COLO668 (cell line): ENCODE data around the gene ADPRS.
A peak's percentile ranks its signal among the peaks of the same experiment; 100 is the strongest.

Experiments
- DNase-seq: peaks from one replicate; lab custom pipeline; 2025; ENCODE audit not compliant: unreplicated experiment; lab: John Stamatoyannopoulos, UW

The ADPRS gene

DNA sequence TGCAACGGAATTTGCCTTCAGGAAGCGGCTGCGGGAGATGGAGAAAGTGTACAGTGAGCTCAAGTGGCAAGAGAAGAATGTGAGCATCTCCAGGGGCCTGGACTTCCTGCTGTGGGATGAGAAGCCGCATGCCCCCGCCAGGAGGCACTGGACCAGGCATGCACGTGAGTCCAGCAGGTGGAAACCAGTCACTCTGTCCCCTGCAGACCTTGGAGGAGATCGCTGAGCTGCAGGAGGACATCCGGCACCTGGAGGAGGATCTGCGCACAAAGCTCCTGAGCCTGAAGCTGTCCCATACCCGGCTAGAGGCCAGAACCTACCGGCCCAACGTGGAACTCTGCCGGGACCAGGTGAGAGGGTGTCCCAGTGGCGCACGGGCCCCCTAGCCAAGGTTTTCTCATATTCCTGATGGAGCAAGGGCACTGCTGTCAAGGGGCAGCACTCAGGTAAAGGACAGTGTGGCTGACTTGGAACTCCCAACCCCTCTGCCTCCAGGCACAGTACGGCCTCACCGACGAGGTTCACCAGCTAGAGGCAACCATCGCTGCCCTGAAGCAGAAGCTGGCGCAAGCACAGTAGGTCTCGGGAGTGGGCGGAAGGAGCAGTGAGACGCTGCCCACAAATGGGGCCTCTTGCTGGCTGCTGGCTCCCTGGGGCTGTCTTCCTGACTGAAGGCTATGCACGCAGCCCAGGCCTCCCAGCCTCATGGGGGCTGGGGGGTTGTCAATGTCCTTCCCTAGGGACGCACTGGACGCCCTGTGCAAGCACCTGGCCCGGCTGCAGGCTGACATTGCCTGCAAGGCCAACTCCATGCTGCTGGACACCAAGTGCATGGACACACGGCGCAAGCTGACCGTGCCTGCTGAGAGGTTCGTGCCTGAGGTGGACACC lies 1.2 kb upstream of the ADPRS start:
- DNase-seq: peak; percentile 27

- no peak for DNase-seq
Measured at GRCh38 chr1:36088265-36088576, 471 bp upstream of the ADPRS start.

GRCh38 chr1:36089393-36090121 lies 865 bp downstream of the ADPRS start:
- no peak for DNase-seq

DNA sequence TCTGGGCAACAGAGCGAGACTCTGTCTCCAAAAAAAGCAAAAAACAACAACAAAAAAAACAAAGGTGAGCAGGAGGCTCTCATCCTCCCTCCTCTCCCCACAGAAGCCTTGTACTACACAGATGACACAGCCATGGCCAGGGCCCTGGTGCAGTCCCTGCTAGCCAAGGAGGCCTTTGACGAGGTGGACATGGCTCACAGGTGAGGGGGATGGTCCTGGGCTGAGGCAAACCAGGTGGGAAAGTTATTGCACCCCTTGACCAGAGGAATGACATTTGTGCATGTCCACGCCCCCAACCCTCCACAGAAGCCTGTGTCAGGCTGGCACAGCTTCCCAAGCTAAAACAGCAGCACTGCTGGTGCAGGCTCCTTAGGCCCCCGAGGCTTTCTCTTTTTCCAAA lies 2.4 kb downstream of the ADPRS start:
- DNase-seq: no peak

DNA sequence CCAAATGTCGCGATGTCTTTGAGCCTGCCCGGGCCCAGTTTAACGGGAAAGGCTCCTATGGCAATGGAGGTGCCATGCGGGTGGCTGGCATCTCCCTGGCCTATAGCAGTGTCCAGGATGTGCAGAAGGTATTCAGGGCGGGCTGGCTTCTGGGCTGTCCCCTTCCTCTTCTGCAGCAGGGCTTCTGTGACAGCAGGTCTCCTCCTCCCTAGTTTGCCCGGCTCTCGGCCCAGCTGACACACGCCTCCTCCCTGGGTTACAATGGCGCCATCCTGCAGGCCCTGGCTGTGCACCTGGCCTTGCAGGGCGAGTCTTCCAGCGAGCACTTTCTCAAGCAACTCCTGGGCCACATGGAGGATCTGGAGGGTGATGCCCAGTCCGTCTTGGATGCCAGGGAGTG lies 3.0 kb downstream of the ADPRS start:
- DNase-seq: no peak

GRCh38 chr1:36092166-36092797 lies 3.6 kb downstream of the ADPRS start:
- no peak for DNase-seq

- no peak for DNase-seq
Measured at GRCh38 chr1:36092798-36093185, 4.1 kb downstream of the ADPRS start.

- DNase-seq: no peak
Measured at GRCh38 chr1:36093226-36093625, 4.5 kb downstream of the ADPRS start.

DNA sequence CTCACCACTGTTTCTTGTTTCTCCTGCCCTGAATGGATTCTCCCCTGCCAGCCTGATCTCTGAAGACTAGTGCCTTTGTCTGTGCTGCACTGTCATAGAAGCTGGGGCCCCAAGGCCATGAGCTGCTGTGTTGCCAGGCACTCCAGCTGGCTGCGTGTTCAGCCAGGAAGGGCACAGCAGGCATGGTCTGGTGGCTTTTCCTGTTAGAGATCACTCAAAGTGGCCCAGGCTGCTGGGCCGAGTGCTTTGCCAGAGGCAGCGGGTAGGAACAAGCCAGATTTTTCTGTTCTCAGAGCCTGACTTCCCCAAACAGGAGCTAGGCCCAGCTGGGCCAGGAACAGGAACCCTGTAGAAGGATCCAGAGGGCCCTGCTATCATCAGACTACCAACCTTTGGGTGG lies 5.2 kb downstream of the ADPRS start:
- no peak for DNase-seq

GRCh38 chr1:36094621-36095061 lies 5.9 kb downstream of the ADPRS start:
- DNase-seq: no peak

DNA sequence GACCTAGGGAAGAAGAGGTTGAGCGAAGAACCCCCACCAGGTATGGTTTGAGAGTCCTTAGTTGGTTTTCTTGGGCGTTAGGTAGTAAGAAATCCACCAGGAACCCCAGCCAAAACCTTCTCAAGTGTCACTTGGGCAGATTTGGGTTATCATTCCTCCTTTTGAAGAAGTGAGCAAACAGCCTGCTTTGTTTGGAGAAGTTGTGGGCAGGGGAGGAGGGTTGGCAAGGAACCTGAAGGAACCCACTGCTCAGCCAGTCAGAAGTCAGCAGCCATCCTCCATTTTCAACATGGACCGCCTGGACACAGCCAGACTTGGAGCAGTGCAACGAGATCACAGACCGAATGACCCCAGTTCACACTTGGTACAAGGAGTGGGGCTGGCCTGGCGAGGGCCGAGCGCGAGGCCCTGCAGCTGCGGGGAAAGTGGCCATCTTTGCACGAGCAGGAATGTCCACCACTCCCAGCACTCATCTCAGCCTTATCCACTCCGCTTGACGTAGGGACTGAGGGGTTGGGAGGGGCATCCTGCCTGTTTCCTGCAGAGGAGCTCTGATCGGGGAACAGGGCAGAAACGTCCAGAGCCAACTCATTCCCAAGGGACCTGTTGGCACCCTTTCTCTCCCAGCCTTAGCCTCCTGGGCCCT lies 7.2 kb downstream of the ADPRS start:
- DNase-seq: no peak

GRCh38 chr1:36096500-36097432 lies 8.1 kb downstream of the ADPRS start:
- DNase-seq: peak; percentile 27

- peak; percentile 28 for DNase-seq
Measured at GRCh38 chr1:36097693-36098585, 9.2 kb downstream of the ADPRS start.

- DNase-seq: no peak
Measured at GRCh38 chr1:36098650-36099365, 10.1 kb downstream of the ADPRS start.

GRCh38 chr1:36099681-36100341 lies 11.1 kb downstream of the ADPRS start:
- peak; percentile 88 for DNase-seq

GRCh38 chr1:36100376-36100775 lies 11.7 kb downstream of the ADPRS start:
- DNase-seq: no peak

GRCh38 chr1:36101546-36101945 lies 12.9 kb downstream of the ADPRS start:
- no peak for DNase-seq

GRCh38 chr1:36106269-36106668 lies 17.6 kb downstream of the ADPRS start:
- DNase-seq: no peak
